B cell (primary cell): ENCODE results near the gene CIZ1.

ENCODE experiments used
- EZH2 ChIP-seq: IDR thresholded peaks from 2 replicates; pipeline ENCODE4 v1.6.1; 2012; ENCODE audit warnings: borderline replicate concordance, low read depth, mild to moderate bottlenecking, moderate library complexity, low read length; ENCODE audit not compliant: insufficient read depth, poor library complexity, severe bottlenecking
- TF ChIP-seq, protein P1 (sequence below): fragments of 200-600 bp; IDR thresholded peaks from one replicate; pipeline ENCODE4 v1.8.0; 2022; ENCODE audit warnings: antibody characterized with exemption, mild to moderate bottlenecking

DNA sequence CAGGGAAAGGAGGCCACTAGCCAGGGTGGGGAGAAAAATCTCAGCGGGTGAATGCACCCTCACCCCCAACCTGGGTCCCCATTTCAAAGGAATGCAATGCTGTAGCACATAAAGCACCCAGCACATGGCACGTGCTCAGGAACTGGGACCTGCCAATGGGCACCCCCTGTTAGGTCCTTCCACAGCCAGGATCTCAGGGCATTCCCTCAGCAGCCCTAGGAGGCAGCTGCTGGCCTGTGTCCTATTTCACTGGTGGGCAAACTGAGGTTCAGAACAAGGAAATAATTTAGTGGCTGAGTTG, 20.6 kb upstream of the CIZ1 start:
- TF ChIP-seq, protein P1, sequence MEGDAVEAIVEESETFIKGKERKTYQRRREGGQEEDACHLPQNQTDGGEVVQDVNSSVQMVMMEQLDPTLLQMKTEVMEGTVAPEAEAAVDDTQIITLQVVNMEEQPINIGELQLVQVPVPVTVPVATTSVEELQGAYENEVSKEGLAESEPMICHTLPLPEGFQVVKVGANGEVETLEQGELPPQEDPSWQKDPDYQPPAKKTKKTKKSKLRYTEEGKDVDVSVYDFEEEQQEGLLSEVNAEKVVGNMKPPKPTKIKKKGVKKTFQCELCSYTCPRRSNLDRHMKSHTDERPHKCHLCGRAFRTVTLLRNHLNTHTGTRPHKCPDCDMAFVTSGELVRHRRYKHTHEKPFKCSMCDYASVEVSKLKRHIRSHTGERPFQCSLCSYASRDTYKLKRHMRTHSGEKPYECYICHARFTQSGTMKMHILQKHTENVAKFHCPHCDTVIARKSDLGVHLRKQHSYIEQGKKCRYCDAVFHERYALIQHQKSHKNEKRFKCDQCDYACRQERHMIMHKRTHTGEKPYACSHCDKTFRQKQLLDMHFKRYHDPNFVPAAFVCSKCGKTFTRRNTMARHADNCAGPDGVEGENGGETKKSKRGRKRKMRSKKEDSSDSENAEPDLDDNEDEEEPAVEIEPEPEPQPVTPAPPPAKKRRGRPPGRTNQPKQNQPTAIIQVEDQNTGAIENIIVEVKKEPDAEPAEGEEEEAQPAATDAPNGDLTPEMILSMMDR = no peak
- no peak for TF ChIP-seq EZH2
